Activated CD4-positive, alpha-beta T cell treated with anti-CD3 and anti-CD28 coated beads, Interleukin-2, amount 50 U/mL, for 16 hours (primary cell): ENCODE results near the gene FKBP1B.
A peak's percentile ranks its signal among the peaks of the same experiment; 100 is the strongest.
"Not testable (repeated sequence)": the region's sequence is repeated elsewhere in the genome, so short reads cannot be mapped to it uniquely, and the experiment has no call there.

ENCODE experiments used
- DNase-seq: peaks from one replicate; pipeline ENCODE4 v3.0.0-alpha.2; 2020

FKBP1B gene

DNA sequence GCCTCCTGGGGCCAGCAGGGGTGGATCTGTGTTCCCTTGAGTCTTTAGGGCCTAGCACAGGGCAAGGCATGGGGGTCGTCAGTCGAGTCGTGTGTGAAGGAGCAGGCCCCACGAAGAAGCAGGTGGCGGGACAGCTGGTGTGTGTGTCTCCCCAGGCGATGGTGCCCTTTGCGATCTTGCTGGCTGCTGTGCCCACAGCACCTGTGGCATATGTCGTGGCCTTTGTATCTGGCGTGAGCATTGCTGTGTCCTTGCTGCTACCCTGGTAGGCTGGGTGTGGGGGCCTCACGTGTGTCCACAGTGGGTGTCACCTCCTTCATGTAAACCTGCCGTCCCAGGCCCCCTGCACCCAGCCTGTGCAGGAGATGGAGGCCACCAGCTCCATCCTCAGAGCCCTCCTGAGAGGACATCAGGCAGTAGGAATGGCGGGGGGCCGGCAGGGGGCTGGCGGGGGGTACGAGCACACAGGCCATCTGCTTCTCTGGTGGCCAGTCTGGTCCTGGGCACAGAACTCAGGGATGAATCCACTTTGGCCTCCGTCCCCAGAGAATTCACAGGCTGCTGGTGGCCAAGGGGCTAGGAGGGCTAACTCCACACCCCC, 26.5 kb upstream of the FKBP1B start:
- DNase-seq = no peak

GRCh38 chr2:24024018-24024417, 25.5 kb upstream of the FKBP1B start:
- no peak for DNase-seq

GRCh38 chr2:24024996-24025663, 24.4 kb upstream of the FKBP1B start:
- DNase-seq = no peak

GRCh38 chr2:24026233-24026632, 23.3 kb upstream of the FKBP1B start:
- no peak for DNase-seq

DNA sequence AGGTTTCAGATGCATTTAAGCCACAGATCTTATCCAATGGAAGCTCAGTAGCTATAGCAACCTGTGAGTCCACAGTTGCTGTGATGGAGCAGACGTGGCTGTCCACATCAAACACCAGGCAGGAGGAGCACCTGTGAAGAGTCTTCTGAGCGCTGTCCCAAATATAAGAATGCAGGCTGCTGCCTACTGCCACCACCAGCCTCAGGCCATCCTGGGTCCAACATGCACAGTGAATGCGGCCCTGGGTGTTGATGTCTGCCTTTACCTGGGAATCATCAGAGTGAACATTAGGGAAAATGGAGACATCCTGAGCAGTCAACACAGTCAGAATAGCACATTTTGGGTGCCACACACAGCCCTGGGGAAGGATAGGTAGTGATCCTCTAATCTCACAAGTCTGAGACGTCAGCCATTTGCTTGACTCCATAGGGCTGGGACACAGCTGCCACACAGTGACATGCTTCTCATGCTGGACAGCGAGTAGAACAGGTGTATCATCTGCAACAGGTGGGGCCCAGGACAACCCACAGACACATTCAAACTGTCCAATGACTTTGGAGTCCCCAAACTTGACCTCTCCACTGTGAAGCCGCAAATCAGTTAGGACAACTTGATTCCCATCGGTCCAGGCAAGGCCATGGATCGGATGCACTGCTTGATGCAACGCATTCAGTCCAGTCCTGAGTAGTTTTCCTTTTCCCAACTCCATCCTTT, 10.6 kb upstream of the FKBP1B start:
- DNase-seq = no peak

GRCh38 chr2:24040511-24040910, 9.0 kb upstream of the FKBP1B start:
- no peak for DNase-seq

DNA sequence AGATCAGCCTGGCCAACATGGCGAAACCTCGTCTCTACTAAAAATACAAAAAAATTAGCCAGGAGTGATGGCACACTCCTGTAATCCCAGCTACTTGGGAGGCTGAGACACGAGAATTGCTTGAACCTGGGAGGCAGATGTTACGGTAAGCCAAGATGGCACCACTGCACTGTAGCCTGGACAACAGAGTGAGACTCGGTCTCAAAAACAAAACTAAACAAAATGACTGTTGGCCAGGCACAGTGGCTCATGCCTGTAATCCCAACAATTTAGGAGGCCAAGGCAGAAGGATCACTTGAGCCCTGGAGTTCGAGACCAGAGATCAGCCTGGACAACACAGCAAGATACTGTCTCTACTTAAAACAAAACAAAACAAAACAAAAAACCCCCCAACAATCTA, 6.4 kb upstream of the FKBP1B start:
- DNase-seq = not testable (repeated sequence)

DNA sequence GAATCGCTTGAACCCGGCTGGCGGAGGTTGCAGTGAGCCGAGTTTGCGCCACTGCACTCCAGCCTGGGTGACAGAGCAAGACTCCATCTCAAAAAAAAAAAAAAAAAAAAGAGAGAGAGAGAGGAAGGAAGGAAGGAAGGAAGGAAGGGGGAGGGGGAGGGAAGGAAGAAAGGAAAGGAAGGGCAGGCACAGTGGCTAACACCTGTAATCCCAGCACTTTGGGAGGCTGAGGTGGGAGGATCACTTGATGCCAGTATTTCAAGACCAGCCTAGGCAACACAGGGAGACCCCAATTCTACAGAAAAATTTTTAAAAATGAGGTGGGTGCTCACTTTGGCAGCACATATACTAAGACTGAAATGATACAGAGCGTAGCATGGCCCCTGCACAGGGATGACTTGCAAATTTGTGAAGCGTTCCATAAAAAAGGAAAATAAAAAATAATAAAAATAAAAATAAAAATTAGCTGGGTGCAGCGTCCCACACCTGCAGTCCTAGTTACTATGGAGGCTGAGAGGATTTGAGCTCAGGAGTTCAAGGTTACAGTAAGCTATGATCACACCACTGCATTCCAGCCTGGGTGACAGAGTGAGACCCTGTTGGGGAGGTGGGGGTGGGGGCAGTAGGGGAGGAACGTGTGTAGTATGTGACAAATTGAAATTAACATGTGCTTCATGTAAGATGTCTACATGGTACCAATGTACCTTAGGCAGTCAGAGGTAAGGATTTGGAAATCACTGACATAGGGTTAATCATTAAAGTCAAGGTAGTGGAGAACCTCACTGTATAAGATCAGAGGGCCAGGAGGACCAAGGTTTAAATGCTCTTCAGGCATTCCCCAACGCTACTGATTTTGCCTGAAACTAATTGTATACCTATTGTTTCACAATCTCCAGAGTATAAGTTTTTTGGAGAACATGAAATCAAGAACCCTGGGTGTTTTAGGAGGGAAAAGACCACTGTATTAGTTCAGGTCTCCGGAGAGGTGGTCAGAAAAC, 3.7 kb upstream of the FKBP1B start:
- DNase-seq = no peak

- no peak for DNase-seq
Measured at GRCh38 chr2:24046599-24046929, 3.0 kb upstream of the FKBP1B start.

DNA sequence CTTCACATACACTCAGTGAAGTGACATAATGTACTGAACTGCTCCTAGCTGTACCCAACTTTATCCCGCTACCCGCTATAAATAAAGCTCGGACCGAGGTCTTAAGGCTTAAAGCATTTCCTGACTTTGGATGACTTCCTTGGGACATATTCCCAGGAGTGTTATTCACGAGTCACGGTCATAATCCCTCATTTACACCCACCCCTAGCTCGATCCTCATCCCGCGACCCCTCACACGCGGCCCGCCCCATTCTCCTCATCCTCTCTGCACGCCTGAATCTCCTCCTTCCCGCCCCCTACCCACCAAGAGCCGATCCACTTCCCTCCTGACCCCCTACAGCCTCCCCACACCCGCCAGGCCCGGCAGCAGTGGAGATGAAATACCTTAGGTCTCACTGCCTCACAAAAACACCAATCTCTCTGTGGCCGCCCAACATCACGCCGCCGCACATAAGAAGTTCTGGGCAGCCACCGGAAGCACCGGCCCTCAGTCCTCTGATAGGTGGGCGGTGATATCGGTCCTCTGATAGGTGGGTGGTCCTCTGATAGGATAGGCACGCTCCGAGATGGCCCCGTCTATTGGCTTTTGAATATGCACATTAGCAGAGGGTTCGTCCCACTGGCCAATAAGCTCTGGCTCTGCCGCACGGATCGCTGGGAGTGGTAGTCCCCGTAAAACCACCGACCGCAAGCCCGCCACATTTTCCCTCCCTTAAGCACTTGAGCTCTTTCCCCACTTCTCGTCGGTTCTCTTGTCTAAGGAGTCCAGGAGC, 2.4 kb upstream of the FKBP1B start, which contains the start of gene WDCP:
Gene WDCP (minus strand): TSS at position 462 of the 773 bp plus-strand sequence. CDS start 7,897 bp downstream, outside the sequence.
- DNase-seq = peak; percentile 99

GRCh38 chr2:24047703-24048033, 1.9 kb upstream of the FKBP1B start:
- no peak for DNase-seq

GRCh38 chr2:24048769-24049484, 614 bp upstream of the FKBP1B start:
- no peak for DNase-seq

GRCh38 chr2:24050041-24050979, 769 bp downstream of the FKBP1B start:
- no peak for DNase-seq

GRCh38 chr2:24051833-24052232, 2.3 kb downstream of the FKBP1B start:
- no peak for DNase-seq

DNA sequence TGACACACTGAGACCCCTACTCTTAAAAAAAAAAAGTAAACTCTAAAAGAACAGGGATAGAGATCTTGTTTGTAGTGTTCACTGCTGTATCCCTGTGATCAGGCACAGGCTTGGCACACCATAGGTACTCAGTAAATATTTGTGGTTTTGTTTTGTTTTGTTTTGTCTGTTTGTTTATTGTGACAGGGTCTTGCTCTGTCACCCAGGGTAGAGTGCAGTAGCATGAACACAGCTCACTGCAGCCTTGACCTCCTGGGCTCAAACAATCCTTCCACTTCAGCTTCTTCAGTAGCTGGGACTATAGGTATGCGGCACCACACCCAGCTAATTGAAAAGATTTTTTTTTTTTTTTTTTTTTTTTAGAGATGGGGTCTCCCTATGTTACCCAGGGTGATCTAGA, 3.4 kb downstream of the FKBP1B start:
- DNase-seq = no peak

DNA sequence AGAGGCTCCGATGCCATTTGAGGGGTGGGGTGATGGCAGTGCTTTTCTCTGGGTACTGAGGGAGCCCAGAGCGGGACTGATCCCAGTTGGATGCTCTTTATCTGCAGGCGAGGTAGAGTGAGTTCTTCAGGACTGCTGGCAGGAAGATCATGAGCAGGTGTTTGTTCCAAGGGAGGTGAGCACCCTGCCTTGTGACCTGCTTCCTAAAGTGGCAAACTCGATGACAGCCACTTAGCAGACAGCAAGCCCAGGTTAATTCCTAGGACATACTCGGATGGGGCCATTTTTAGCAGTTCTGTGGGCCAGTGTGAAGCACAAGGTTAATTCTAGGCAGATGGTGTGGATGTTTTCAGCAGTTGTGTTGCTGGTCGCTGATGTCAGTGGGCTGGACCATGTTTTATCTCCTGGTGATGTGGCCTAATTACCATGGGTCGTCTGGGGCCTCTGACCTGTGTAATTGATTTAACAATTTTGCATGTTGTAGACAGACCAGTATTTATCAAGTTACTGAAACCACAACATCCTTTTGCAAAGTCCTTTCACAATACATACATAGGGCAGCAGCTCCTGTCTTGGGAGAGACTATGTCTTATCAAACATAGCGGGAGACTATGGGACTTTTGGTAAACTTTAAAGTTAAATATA, 4.9 kb downstream of the FKBP1B start:
- no peak for DNase-seq

- no peak for DNase-seq
Measured at GRCh38 chr2:24055750-24056149, 6.2 kb downstream of the FKBP1B start.

- DNase-seq = no peak
Measured at GRCh38 chr2:24058564-24059271, 9.2 kb downstream of the FKBP1B start.

- no peak for DNase-seq
Measured at GRCh38 chr2:24065341-24065740, 15.8 kb downstream of the FKBP1B start.
